ENCODE measurements around the gene POLD4. TPM values are rescaled to one million over a fixed set of nuclear protein-coding genes. Genes with fewer than 3 reads are reported as not detected.

Gene POLD4
- total and polyA plus RNA-seq, 2 donors (not counting 3 experiments of a cell fraction or from before 2014, with no cell fraction given) = 50.1 to 204 TPM

DNA sequence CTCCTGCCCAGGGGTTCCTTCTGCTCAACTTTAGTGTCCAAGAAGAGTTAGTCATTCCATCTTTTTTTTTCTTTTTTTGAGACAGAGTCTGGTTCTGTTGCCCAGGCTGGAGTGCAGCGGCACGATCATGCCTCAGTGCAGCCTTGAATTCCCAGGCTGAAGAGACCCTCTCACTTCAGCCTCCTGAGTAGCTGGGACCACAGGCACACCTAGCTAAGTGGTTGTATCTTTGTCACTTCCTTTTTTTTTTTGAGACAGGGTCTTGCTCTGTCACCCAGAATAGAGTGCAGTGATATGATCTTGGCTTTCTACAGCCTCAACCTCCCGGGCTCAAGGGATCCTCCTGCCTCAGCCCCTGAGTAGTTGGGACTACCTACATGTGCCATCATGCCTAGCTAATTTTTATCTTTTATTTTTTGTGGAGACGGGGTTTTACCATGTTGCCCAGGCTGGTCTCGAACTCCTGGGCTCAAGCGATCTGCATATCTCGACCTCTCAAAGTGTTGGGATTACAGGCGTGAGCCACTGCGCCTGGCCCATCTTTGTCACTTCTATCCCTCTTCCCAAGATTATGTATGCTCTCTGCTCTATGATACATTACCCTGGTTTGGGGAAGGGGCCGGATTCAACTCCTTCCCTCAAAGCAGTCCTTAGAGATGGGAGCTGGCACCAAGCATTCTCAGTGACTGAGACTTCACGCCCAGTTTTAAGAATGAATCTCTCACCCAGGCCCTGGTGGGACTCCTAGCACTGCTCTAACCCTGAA, 40.0 kb downstream of the POLD4 start:
- H2AFZ ChIP-seq (ENCODE audit: low read depth, low read length) = no peak overlapping the region
- no peak for FAIRE-seq
- no peak overlapping the region for H3K4me3 ChIP-seq (replicated peaks in 1 of 3; ENCODE audit: insufficient read depth in 1 of 3, low read depth in 1 of 3, low read length in 3 of 3)
- ChIA-PET CTCF (interaction anchor here (1.2 to 1.4 kb wide), 2 partner anchors 50 to 51 kb away, joined by 5 read pairs; no protein-coding TSS in a partner anchor), POLR2A (no interaction called here)
- H3K79me2 ChIP-seq (ENCODE audit: control insufficient read depth, insufficient read depth, low read length) = no peaks in the 10 kb centered on the region
- BruUV-seq (replicated peaks) = no TSS peak
- DNase-seq (ENCODE audit: low read depth, low spot score) = no peak
- no peaks in the 10 kb centered on the region for H3K9me3 ChIP-seq (replicated peaks; ENCODE audit: control insufficient read depth, insufficient read depth, low read length)
- no peaks in the 10 kb centered on the region for H4K20me1 ChIP-seq (replicated peaks; ENCODE audit: control insufficient read depth, extremely low read depth, insufficient read depth, low read length)
- intact Hi-C loops (cut with micrococcal nuclease) (no loop called here), dilution Hi-C loops (cut with MboI; ENCODE audit: extremely low pct_ligation_motif_present, low sequenced_read_pairs) (no loop called here)
- H3K27ac ChIP-seq (ENCODE audit: insufficient read depth, low read depth, low read length) = no peak overlapping the region
- H3K27me3 ChIP-seq (ENCODE audit: control insufficient read depth in 2 of 2, insufficient read depth in 2 of 2, low read length in 2 of 2) = no peaks in the 10 kb centered on the region
- H3K4me2 ChIP-seq (ENCODE audit: insufficient read depth, low read length) = no peak overlapping the region
- H3K36me3 ChIP-seq (ENCODE audit: control insufficient read depth in 2 of 2, extremely low read depth in 1 of 2, insufficient read depth in 2 of 2, low read length in 2 of 2) = peaks cover 0 to 2% of the 10 kb centered on the region in 2 experiments
- peaks cover 2% of the 10 kb centered on the region for H3K4me1 ChIP-seq (ENCODE audit: control insufficient read depth, extremely low read depth, insufficient read depth, low read length)
- TF ChIP-seq EZH2 (IDR thresholded peaks at IDR 0.05; ENCODE audit: borderline replicate concordance, low read depth, low read length, severe bottlenecking) (no peak), MYC (IDR thresholded peaks at IDR 0.05; ENCODE audit: low read depth, low read length) (no peak), MAX (IDR thresholded peaks at IDR 0.05; ENCODE audit: insufficient read depth, insufficient read length) (no peak), JUN (IDR thresholded peaks at IDR 0.05; ENCODE audit: borderline replicate concordance, insufficient read depth, insufficient read length, low read depth) (no peak), POLR2A (IDR thresholded peaks at IDR 0.05; ENCODE audit: low read depth, low read length) (no peak), GATA2 (IDR thresholded peaks at IDR 0.05; ENCODE audit: insufficient read depth, insufficient read length, low read depth, low read length) (no peak), FOS (IDR thresholded peaks at IDR 0.05; ENCODE audit: borderline replicate concordance, insufficient read depth, low read length) (no peak)
- TF ChIP-seq, protein P1, sequence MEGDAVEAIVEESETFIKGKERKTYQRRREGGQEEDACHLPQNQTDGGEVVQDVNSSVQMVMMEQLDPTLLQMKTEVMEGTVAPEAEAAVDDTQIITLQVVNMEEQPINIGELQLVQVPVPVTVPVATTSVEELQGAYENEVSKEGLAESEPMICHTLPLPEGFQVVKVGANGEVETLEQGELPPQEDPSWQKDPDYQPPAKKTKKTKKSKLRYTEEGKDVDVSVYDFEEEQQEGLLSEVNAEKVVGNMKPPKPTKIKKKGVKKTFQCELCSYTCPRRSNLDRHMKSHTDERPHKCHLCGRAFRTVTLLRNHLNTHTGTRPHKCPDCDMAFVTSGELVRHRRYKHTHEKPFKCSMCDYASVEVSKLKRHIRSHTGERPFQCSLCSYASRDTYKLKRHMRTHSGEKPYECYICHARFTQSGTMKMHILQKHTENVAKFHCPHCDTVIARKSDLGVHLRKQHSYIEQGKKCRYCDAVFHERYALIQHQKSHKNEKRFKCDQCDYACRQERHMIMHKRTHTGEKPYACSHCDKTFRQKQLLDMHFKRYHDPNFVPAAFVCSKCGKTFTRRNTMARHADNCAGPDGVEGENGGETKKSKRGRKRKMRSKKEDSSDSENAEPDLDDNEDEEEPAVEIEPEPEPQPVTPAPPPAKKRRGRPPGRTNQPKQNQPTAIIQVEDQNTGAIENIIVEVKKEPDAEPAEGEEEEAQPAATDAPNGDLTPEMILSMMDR (IDR thresholded peaks at IDR 0.05; ENCODE audit: extremely low read depth in 1 of 2, insufficient read depth in 1 of 2, low read depth in 1 of 2, low read length in 2 of 2) = no peak
- H3K9me1 ChIP-seq (replicated peaks; ENCODE audit: control insufficient read depth, extremely low read depth, insufficient read depth, low read length) = no peaks in the 10 kb centered on the region
- H3K9ac ChIP-seq (replicated peaks; ENCODE audit: extremely low read depth, insufficient read depth, low read length) = no peak overlapping the region
